ENCODE data around the gene KCNN1.
"Not testable (repeated sequence)": the region's sequence is repeated elsewhere in the genome, so short reads cannot be mapped to it uniquely, and the experiment has no call there.

KCNN1 gene

DNA sequence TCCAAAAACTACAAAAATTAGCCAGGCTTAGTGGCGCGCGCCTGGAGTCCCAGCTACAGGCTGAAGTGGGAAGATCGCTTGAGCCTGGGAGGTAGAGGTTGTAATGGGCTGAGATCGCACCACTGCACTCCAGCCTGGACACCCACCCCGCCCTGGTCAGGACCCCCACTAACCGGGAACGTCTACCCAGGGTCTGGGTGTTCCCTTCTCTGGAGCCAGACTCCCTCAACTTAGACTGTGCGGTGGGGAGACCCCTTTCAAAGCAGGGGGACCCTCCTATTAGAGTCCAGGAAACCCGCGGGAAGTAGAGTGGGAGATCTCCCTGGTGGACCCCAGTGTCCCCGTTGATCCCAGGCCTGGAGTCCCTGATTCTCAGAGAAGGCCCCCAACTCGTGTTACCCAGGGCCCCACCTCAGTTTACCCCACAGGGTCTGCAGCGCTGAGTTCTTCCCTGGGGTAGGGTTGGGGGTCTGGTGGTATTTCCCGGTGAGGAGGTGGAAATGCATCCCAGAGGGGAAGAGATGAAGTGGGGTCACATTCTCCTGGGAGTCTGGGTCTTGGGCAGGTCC, 35.0 kb downstream of the KCNN1 start:
- no peak for DNase-seq

DNA sequence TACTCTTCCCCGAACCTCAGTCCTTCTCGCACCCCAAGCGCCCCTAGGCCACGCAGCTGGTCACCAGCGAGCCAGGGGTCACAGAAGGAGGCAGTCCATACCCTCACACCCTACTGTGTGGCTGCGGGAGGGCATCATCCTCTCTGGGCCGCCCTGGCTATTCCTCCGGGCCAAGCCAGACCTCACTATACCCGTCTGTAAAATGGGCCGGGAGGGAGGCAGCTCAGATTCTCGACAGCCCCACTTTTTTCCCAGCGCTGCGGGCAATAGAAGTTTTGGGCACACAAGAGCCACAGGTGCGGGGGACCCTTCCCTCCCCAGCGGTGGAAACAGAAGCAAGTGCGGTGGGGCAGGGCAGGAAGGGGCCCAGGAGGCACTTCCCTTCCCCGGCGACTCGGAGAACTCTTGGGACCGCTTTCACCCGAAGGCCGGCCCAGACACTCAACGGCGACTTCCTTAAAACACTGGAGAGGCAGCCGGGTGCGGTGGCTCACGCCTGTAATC, 35.5 kb downstream of the KCNN1 start:
- peak in 1 of 2 donors; percentile 71 for DNase-seq

DNA sequence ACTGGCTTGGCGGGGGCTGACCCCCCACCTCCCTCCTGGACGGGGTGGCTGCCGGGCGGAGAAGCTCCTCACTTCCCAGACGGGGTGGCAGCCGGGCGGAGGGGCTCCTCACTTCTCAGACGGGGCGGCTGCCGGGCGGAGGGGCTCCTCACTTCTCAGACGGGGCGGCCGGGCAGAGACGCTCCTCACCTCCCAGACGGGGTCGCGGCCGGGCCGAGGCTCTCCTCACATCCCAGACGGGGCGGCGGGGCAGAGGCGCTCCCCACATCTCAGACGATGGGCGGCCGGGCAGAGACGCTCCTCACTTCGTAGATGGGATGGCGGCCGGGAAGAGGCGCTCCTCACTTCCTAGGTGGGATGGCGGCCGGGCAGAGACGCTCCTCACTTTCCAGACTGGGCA, 38.8 kb downstream of the KCNN1 start:
- not testable (repeated sequence) for DNase-seq

DNA sequence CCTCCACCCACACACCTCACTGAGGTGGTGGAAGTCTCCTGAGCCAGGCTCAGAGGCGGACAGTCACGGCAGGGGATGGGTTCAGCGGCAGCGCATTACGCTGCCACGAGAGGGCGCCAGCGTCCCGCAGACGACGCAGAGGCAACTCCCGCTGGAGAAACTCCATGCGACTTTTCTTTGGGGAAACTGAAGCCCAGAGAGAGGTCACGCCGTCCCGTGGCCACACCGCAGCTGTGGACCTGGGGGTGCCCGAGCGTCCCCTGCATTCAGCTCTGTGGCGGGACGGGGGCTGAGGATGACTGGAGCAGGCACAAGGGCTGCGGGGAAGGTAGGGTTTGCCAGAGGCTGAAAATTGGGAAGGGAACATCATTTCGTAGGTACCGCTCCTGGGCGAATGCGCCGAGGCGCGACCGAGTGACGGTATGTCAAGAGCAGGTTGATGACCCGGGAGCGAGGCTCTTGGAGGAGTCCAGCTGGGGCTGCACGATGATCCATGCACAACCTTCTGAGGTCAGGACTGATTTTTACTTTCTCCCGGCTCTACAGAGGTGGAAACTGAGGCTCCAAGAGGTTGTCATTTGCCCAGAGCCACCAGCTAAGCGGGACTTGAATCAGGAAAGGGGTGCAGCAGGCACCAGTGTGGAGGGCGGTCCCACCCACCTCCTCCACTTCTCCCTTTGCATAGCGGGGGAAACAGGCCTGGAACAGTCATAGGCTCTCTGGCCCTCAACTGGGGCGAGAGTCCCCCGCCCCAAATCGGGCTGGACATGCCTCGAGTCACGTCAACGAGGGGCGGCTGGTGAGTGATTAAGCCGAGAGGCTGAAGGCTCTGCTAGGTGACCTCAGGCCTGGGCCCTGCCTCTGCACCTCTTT, 40.4 kb downstream of the KCNN1 start:
- DNase-seq = peak; percentile 82 to 84

DNA sequence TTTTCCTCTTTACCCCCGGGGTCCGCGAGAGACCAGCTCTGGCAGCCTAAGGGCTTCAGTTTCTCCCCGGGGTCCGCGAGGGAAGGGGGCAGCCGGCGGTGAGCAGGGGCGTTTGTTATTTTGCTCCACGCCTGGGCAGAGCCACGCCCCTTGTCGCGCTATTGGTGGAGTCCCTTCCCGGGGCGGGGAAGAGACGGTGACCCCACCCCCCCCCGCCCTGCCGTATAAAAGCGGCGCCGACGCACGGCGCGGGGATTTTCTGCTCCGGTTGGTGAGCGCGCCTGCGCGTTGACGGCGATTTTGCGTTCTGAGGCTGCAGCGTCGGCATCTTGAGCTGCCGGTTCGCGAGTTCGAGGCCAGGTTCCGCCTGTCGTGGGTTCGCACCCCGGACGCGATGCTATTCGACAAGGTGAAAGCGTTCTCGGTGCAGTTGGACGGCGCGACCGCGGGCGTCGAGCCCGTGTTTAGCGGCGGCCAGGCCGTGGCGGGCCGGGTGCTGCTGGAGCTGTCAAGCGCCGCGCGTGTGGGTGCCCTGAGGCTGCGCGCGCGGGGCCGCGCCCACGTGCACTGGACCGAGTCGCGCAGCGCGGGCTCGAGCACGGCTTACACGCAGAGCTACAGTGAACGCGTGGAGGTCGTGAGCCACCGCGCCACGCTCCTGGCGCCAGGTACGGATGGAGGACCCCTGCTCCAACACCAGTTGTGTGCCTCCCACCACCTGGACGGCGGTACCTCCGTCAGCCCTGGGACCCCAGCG, 41.2 kb downstream of the KCNN1 start, which contains the start of gene ARRDC2:
ARRDC2 (plus strand) TSS at position 254 of the 757 bp plus-strand sequence; CDS start at position 395, 141 bp downstream.
- DNase-seq = peak; percentile 93

DNA sequence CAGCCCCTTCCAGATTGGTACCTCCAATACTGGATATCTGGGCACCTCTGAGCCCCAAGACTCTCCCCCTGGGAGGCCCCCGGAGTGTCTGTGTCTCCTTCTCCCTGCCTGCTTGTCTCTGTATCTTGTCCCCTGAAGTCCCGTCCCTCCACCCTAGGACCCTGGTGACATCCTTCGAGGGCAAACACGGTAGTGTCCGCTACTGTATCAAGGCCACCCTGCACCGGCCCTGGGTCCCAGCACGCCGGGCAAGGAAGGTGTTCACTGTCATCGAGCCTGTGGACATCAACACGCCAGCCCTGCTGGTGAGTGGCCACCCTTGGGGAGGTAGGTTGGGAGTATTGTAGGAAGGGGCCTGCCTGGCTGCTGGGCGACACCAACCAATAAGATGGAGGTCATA, 41.9 kb downstream of the KCNN1 start:
- DNase-seq = no peak

DNA sequence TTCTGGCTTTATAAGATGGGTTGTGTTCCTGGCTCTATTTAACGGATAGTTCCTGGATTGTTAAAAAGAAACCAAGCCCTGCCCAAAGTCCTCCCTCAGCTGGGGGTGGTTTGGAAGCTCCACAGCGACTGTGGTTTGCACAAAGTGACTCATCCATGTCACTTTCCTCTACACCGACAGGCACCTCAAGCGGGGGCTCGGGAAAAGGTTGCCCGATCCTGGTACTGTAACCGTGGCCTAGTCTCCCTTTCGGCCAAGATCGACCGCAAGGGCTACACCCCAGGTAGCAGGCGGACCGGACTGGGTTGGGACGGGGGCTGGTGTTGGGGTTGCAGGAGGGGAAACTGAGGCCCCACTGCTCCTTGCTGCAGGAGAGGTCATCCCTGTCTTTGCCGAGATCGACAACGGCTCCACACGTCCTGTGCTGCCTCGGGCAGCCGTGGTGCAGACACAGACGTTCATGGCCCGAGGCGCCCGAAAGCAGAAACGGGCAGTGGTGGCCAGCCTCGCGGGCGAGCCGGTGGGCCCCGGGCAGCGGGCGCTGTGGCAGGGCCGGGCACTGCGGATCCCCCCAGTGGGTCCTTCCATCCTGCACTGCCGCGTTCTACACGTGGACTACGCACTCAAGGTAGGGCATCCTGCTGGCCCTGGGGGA, 42.6 kb downstream of the KCNN1 start:
- no peak for DNase-seq

DNA sequence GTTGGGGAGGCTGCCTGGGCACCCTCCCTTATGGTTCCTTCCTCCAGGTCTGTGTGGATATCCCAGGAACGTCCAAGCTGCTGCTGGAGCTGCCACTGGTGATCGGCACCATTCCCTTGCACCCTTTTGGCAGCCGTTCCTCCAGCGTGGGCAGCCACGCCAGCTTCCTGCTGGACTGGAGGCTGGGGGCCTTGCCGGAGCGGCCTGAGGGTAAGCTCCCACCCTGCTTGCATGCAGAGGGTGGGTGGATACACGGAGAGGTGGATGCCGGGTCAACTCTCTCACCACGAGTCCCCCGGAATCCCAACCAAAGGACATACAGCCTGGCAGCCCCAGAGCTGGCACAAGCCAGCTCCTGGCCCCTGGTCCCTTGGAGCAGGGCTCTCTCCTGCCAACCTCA, 43.2 kb downstream of the KCNN1 start:
- no peak for DNase-seq

DNA sequence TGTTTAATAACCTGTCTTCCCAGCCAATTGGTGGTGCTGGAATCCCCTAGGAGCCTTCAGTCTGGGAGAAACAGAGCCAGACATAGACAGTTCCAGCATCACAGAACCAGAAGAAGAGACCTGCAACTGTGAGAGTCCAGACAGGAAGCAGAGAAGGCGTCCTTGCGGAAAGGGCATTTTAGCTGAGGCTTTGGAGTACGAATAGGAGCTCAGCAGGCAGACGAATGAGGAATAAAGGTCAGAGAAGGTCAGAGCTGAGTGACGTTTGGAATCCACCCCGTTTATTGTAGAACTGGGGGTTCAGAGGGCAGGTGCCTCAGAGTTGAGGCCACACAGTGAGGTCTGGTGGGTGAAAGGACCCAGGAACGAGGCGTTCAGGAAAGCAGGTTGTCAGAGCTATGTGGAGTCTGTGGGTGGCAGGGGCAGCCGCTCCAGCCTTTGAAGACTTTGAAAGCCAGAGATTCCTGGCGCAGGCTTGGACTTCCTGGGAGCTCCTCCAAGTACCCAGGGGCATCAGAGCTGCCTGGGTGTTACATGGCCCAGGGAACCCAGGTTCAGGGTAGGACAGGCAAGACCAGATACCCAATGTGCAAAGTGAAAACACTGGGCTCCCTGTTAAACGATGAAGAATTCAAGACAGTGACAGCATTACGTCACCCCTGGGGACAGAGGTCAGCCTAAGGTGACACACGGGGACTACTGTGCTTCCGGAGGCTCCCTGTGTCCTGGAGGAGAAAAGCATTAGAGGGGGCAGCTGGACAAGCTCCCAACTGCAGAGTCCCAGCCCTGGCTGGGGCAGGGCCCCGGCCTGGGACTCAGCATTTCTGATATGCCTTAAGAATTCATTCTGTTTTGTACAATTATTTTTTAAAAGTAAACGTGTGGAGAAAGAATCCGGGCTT, 46.6 kb downstream of the KCNN1 start:
- DNase-seq = no peak

DNA sequence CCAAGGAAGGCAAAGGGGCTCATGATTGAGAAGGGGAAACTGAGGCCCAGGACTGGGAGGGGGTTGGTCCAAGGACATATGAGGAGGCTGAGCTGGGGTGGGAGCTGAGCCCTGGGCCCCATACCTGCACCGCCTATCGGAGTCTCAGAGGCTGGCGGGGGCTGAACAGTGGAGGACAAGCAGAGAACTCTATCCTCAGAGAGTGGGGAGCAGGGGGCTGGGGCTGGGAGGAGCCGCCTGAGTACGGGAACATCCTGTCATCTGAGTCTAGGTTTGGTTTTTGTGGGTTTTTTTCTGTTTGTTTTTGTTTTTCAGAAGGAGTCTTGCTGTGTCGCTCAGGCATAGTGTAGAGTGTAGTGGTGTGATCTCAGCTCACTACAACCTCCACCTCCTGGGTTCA, 47.3 kb downstream of the KCNN1 start:
- peak; percentile 46 to 67 for DNase-seq

DNA sequence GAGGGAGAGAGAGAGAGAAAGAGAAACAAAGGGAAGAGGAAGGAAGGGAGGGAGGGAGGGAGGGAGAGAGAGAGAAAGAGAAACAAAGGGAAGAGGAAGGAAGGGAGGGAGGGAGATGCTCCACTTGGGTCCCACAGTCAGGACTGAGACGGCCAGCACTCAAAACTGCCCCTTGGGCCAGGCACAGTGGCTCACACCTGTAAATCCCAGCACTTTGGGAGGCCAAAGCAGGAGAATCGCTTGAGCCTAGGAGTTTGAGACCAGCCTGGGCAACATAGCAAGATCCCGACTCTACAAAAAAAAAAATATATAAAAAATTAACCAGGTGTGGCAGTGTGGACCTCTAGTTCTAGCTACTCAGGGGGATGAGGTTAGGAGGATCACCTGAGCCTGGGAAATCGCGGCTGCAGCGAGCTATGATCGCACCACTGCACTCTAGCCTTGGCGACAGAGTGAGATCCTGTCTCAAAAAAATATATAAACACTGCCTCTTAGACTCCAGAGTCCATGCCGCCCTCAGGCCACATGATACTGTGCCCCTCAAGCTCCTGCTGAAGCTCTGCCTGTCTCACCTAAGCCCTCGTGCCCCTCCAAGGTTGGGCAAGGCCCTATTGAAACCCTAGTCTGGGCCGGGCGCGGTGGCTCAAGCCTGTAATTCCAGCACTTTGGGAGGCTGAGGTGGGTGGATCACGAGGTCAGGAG, 49.5 kb downstream of the KCNN1 start:
- no peak for DNase-seq

DNA sequence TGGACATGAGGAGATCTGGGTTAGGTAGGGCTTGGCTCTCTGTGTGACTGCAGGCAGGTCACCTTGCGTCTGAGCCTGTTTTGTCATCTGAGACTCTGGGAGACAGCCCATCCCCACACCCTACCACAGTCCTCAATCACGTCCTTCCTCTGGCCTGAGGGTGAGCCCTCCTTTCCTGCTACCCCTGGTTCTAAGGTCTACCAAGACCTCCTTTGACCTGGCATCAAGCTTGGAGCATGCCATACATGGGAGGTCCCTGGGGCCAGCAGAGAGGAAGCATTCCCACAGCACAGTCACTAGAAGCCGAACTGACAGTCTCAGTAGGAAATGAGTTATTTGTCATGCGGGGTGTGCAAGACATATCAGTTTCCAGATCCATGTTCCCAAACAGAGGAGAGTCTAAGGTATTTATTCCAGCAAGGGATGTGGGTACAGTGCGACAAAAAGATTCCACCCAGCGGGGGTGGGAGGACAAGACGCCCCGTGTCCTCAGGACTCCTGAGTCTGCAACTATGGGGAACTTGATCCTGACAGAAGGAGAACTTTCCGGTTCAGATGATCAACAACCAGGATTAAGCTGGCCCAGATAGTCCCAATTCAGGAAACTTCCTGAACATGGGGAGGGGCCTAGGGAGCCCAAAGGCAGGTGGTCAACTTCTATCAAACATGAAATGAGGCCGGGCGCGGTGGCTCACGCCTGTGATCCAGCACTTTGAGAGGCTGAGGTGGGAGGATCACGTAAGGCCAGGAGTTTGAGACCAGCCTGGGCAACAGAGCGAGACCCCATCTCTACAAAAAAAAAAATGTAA, 50.6 kb downstream of the KCNN1 start:
- DNase-seq = no peak

DNA sequence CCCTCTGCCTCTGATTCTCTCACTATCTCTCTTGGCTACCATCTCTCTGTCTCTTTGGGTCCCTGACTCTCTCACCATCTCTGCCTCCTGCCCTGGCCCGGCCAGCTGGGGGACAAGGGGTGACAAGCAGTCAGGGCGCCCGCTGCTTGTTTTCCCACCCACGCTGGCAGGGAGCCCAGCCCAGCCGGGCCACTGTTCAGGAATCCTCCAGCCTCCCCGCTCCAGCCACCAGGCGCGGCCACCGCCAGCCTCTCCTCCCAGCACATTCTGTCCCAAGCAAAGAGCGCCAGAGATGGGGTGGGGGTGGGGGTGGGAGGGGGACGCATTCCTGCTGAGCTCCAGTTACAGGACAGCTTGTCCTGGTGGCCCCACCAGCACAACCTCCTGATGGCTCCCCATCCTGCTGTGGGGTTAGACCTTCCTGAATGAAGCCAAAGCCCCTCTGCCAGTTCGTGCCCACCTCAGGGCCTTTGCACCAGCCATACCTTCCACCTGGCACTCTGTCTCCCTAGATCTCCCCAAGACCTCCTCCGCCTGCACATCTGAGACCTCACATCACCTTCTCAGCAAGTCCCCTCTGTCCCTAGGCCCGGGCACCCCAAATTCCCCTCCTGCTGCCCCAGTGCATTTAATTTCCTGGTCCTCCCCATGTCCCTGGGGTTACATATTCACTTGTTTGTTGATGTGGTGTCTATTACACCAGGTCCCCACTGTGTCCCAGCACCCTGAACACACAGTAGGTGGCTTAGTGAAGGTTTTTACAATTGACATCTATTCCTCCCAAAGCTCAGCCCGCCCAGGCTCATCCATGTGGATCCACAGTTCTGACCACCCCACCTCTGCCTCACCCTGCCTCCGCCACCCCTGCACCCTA, 53.5 kb downstream of the KCNN1 start:
- no peak for DNase-seq

DNA sequence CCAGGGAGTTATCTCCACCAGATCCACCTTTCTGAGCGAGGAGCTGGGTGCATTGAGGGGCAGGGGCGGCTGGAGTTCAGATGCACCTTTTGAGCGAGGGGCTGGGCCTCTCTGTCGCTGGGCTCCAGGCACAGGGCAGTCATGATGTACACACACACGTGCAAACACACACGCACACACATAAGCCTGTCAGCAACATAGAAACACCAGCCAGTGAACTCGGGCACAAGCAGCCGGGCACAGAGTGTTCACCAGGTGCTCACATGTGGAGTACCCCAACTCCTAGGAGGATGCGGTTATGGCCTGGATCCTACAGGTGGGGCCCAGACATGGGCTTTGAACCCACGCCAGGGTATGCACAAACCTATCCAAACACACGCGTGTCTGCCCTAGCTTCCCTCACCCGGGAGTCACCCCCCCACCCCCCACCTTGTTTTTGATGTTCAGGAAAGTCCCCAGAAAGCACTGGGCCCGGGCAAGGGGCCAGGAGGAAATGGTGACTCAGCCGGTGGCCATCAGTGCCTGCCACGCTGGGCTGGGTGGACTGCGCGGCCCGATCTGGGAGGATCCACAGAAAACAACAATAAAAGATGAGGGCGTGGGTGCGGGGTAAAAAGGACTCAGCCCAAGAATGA, 54.3 kb downstream of the KCNN1 start:
- DNase-seq = peak; percentile 77 to 84

DNA sequence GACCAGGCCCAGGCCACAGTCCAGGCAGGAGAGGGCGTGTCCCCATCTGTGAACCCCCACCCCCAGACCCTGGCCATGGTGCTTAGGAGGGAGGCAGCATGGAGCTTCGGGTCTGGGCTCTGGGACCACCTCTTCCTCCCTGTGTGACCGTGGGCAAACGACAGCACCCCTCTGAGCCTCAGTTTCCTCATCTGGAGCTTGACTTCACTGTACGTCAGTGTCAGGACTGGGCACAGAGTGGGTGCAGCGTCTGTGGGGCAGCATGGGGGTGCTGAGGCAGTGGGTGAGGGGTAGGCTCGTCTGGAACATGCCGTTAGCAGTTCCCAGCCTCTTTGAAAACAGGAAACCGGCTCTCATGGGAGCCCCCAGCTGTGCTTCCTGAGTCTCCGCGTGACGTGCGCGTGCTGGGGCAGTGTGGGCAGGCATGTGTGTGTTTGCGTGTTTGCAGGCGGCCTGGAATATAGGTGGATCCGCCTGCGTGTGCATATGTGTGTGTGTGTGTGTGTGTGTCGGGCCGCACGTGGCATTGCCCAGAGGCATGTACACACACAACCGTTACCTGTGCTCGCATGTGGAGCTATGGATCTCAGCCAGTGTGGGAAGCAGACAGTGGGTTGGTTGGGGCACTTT, 56.8 kb downstream of the KCNN1 start:
- peak; percentile 73 to 93 for DNase-seq

DNA sequence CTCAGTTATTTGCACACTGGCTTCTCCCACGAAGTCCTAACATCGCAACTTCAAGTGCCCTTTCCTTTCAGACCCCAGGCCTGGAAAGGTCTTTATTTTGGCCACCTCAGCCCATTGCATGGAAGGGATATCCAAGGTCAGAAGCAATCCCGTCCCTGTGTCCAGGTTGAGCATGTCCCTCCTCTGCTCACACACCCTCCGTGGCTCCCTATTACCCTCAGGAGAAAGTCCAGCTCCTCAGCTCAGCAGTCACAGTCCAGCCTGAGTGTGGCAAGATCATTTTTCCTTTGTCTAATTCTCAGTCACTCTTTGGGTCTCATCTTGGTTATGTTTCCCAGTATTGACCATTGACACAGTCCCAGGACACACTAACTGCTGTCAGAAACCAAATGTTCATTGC, 60.2 kb downstream of the KCNN1 start:
- DNase-seq = no peak

DNA sequence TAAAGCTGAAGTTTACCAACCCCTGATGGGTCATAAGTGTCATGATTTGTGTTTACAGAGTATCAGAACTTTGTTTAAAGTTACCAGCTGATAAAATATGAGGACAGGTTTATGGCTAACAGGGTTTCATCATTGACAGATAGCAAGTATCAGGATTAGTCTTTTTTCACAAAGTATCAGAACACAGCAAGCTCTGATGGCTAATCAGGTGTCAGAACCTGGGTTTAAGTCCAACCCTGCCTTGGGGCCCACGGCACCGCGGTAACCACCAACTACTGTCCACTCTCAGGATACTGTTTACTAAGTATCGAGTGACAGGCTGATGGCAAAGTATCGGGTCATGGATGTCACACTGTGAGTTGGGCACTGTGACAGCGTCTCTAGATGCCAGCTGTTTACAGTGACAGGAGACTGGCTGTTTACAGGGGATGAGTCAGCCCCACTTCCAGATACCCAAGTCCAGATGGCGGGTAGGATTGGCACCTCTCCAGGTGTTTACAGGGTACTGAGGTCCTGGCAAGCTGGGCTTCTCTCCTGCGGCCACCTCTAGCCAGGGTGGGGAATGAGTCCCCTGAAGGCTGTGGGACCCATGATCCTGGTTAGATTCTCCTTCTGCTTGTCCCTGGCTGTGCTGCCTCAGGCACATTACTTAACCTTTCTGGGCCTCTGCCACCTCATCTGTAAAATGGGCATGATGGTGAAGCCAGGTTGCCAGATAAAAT, 62.9 kb downstream of the KCNN1 start:
- no peak for DNase-seq

Measured in CD4-positive, alpha-beta T cell treated with Interleukin-4 for 1 hour (primary cell).